IPS-NIHi11 (cell line): ENCODE results near the gene CHN2.
A peak's percentile ranks its signal among the peaks of the same experiment; 100 is the strongest.

Experiments used
- DNase-seq: peaks from one replicate; pipeline ENCODE4 v3.0.0; 2012; ENCODE audit warnings: mixed read lengths, low spot score

The CHN2 gene

GRCh38 chr7:29228289-29229011 lies 33.9 kb downstream of the CHN2 start:
- no peak for DNase-seq

DNA sequence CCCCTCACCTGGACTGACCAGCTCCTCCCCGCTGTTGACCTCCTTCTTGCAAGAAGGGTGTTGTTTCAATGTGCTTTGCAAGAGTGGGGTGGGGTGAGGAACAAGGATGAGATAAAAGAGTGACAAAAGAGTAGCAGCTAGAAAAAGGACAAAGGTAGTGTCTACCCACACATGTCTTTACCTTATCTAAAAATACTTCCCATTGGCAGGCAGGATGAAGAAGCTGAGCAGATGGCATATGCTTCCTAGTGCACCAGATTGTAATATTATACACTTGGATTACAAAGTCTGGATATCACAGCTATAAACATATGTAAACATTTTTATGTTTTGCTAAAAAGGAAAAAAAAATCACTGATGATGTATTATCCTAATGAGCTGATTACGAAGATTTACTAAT lies 34.5 kb downstream of the CHN2 start:
- no peak for DNase-seq

DNA sequence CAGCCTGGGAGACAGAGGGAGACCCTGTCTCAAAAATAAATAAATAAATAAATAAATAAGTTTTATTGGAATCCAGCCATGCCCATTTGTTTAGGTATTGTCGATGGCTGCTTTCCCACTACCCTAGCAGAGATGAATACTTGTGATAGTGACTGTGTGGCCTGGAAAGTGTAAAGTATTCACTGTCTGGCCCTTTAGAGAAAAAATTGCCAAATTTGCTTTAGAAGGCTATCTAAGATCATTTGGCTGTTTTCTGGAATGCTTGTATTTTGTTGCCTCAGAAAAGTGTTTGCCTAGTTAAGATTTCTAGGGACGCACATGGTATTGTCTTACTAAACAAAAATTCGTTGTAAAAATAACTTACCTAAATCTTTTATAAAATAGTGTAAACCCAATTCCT lies 35.4 kb downstream of the CHN2 start:
- DNase-seq, result no peak

GRCh38 chr7:29230871-29231345 lies 36.3 kb downstream of the CHN2 start:
- DNase-seq, result no peak

GRCh38 chr7:29231671-29232232 lies 37.2 kb downstream of the CHN2 start:
- no peak for DNase-seq

GRCh38 chr7:29234438-29234837 lies 39.9 kb downstream of the CHN2 start:
- DNase-seq, result no peak

- DNase-seq, result no peak
Observed at GRCh38 chr7:29236071-29236580, 41.6 kb downstream of the CHN2 start.

GRCh38 chr7:29236649-29237048 lies 42.1 kb downstream of the CHN2 start:
- no peak for DNase-seq

DNA sequence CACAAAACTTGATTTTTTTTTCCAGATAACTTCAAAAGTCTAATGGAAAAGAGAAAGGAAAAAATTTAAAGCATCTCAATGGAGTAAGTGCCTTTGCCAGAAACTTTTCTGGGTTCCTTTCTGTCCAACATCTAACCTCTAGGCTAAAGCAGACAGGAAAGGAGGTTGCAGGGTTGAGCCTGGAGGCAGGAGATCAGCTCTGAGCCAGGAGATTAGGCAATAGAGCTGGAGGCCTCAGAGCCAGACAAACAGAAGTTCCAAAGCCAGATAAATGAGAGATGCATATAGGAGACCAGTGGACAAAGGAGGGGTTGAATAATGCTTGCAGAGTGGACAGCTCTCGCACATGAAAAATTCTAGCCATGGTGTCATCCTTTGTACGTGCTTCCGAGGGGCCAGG lies 42.9 kb downstream of the CHN2 start:
- no peak for DNase-seq

DNA sequence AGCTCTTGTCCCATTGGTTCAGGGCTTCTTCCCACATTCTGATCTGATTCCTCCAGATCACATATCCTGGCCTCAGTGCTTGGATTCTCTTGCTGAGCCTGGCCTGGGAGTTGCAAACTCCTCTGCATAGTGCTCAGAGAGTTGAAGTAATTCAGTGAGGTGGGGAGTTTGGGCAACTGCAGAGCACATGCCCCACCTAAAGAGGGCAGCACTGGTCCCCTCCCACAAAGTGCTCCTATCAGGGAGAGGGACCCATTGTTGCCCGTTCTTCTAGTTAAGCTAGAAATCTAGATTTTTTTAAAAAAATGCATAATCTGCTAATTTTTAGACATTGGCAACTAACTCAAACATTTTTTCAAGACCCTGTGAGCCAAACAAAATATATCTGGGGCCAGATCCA lies 45.1 kb downstream of the CHN2 start:
- peak; percentile 45 for DNase-seq

- no peak for DNase-seq
Observed at GRCh38 chr7:29242265-29242664, 47.7 kb downstream of the CHN2 start.

- DNase-seq, result peak; percentile 35
Observed at GRCh38 chr7:29243910-29244655, 49.5 kb downstream of the CHN2 start.

- no peak for DNase-seq
Observed at GRCh38 chr7:29247224-29247962, 52.8 kb downstream of the CHN2 start.

DNA sequence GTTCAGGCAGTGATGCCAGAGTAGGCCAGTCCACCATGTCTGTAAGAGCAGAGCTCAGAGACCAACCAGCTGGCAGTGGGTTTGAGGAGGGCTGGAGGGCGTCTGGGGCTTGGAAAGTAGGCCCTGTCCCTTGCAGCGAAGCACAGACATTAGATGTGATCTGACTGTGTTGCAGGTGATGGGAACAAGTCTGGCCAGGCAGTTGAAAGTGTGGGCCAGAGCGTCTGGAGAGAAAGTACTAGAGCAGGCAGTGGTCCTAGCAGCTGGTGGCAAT lies 53.3 kb downstream of the CHN2 start:
- no peak for DNase-seq

DNA sequence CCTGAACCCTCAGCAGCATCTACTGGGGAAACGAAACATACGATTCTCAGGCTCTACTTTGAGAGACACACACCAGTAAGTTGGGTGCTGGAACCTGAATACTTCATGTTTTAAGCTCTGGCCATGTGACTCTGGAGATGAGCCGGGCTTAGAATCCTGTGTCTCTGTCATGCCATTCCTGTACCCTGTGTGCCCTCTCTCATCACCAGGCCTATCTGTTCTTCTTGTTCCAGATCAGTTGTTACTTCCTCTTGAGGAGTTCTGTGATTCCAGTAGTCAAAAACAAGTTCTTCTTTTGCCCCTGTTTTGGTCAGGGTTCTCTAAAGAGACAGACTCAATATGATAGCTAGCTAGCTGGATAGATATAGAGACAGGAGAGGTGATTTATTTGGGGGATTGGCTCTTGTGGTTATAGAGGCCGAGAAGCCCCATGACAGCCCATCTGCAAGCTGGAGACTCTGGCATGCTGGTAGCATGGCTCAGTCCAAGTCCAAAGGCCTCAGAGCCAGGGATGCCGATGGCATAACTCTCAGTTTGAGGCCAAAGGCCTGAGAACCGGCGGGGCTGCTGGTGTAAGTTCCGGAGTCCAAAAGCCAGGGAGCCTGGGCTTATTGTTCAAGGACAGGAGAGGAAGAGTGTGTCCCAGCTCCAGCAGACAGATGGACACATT lies 54.3 kb downstream of the CHN2 start:
- no peak for DNase-seq

DNA sequence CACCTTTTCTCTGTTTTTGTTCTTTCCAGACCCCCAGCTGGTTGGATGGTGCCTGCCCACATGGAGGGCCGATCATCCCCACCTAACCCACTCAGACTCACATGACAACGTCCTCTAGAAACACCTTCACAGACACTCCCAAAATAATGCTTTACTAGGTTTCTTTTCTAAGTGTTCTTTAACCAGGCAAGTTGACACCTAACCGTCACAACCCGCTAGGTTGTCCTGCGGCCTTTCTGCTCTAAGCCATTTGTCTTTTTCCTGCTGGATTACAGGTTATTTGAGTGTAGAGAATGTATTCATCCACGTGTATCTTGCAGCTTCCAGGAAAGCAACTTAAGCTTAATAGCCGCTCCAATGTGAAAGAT lies 54.8 kb downstream of the CHN2 start:
- no peak for DNase-seq

- no peak for DNase-seq
Observed at GRCh38 chr7:29249860-29250259, 55.3 kb downstream of the CHN2 start.

DNA sequence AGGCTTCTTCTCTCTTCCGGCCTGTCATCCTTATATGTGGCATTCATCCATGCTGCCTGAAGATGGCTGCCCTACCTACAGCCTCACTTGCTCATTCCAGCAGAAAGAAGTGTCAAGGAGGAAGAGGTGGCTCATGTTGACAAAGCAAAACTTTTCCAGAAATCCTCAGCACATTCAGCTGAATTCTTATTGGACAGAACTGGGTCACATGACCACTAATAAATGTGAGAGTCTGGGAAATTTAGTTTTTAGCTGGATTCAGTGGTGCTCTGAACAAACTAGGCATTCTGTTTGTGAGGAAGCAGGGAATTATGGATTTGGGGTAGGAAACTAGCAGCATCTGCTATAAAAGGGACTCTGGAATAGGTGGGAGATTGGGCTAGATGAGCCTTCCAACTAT lies 58.6 kb downstream of the CHN2 start:
- DNase-seq, result no peak

DNA sequence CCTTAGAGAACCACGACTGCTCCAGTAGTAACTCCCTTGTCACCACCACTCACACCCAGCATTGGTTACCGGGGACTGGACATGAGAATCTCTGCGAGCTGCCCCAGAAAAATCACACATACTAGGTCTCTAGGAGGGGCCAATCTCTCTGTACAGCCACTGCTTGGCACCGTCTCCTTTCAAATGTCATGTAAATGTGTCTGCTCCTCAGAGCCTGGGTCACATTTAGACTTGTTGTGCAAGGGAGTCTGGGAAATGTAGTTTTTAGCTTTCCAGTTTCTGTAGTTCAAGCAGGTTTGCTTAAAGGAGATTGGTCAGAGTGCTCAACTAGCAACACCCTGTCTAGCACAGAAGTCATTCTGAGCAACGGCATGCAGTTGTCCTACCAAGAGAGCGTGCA lies 60.0 kb downstream of the CHN2 start:
- DNase-seq, result peak; percentile 53

DNA sequence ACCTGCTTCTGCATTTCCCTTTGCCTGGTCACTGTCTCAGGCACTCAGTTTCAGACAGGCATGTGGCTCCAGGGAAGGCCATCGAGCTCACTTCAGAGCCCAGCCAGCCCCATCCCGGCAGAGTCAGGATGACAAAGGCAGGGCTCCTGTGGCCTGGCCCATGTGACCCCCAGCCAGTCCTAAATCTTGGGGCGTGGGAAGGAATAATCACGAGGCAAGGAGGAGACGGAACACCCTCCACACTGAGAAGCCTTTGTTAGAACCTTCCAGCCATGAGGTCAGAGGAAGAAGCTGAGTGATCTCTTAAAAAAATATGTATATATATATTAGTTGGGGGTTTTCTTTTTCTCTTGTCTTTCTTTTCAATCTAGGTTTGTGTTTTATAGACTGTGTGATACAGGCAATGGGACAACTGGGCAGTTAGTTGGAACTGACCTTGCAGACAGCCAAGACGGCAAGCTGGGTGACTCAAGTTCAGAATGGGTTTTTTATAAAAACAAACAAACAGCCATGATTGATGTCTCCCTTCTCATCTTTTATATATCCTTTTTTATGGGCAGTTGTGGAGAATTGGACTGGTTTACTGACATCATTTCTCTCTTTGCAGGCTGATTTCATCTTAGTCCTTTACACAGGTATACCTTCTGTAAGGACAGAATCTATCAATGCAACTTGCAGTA lies 60.8 kb downstream of the CHN2 start:
- DNase-seq, result no peak

DNA sequence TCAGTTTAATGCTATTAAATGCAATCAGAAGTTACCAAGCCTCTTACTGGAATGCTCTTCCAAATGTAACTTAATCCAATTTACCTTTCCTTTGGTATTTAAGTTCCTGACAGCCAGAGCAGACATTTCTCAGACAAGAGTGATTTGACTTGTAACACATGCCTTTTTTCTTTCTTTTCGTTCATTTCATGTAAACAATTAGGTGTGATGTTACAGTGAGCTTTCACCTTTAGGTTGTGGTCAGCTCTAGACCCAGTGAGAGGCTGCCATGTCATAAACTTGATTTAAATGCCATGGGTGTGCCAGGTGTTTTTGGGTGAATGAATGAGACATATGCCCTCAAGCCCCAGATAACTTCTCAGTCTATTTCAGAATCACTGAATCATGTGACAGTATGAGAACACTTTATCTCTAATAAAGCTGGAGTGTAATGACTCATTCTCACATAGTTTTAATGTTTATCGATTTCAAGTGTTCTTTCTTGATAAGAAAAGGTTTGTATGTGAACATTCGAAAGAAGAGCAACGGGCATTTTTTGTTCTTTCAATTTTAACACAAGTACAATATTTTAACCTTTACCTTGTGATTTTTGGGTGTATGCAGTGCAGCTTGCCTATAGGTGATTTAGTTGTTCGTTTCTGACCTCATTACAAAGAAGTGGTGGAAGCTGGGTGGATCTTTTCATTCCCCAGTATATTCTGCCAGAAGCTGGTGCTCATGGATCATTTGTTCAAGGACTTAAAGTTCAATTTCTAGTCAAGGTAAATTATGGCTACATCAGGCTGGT lies 61.5 kb downstream of the CHN2 start:
- DNase-seq, result no peak
